ENCODE data around the gene TFR2. TPM values are rescaled to one million over a fixed set of nuclear protein-coding genes. Genes with fewer than 3 reads are reported as not detected.

TFR2 gene
- total RNA-seq, 1 experiment from 2014 or later: 6.2 TPM

GRCh38 chr7:100682228-100682741 is 40.9 kb upstream of the TFR2 start:
- Histone ChIP-seq H3K27me3 (ENCODE audit: insufficient read depth, low read depth) (no peaks in the 10 kb centered on the region), H3F3A (ENCODE audit: insufficient read depth, low read depth) (peaks cover 25% of the 10 kb centered on the region; the same call in 1 of the 2 replicates), H4K20me1 (ENCODE audit: insufficient read depth) (peaks cover 27% of the 10 kb centered on the region), H3K4me2 (no peak overlapping the region), H3K36me3 (ENCODE audit: low read depth) (peaks cover 6% of the 10 kb centered on the region; the same call in 1 of the 2 replicates), H3K4me1 (replicated peaks; ENCODE audit: insufficient read depth) (no peaks in the 10 kb centered on the region), H2AFZ (no peak overlapping the region), H3K9me3 (ENCODE audit: insufficient read depth, low read depth) (no peaks in the 10 kb centered on the region), H3K4me3 (no peak overlapping the region), H3K79me2 (ENCODE audit: low read depth) (no peaks in the 10 kb centered on the region), H3K27ac (no peak overlapping the region), H3K9me2 (ENCODE audit: insufficient read depth) (no peaks in the 10 kb centered on the region)
- no peak for DNase-seq
- TF ChIP-seq CTCF (conservative IDR thresholded peaks at IDR 0.05) (no peak), EZH2 (IDR thresholded peaks at IDR 0.05; ENCODE audit: low read depth) (no peak)
- intact Hi-C loops (cut with micrococcal nuclease; ENCODE audit: unreplicated experiment): no loop called here
- ChIA-PET CTCF (interaction anchor here (0.6 kb wide), 2 partner anchors 35 to 63 kb away, joined by 6 to 7 read pairs; no protein-coding TSS in a partner anchor), POLR2A (ENCODE audit: unreplicated experiment) (interaction anchor here (0.6 kb wide), 1 partner anchor 246 kb away, joined by 3 read pairs; no protein-coding TSS in a partner anchor)
- BruUV-seq (replicated peaks): no TSS peak

GRCh38 chr7:100681491-100682227 is 40.3 kb upstream of the TFR2 start:
- H3K79me2 ChIP-seq (ENCODE audit: low read depth): 0 out of 2 replicates have a peak, but pooled peaks cover under 1% of the 10 kb centered on the region
- DNase-seq: no peak
- peaks cover 12% of the 10 kb centered on the region; the same call in 1 of the 2 replicates for H3K36me3 ChIP-seq (ENCODE audit: low read depth)
- peaks cover 28% of the 10 kb centered on the region for H4K20me1 ChIP-seq (ENCODE audit: insufficient read depth)
- no peak for TF ChIP-seq EZH2 (IDR thresholded peaks at IDR 0.05; ENCODE audit: low read depth)
- TF ChIP-seq CTCF (conservative IDR thresholded peaks at IDR 0.05): no peak
- no peaks in the 10 kb centered on the region for H3K9me2 ChIP-seq (ENCODE audit: insufficient read depth)
- H3K27me3 ChIP-seq (ENCODE audit: insufficient read depth, low read depth): no peaks in the 10 kb centered on the region
- H3K4me1 ChIP-seq (replicated peaks; ENCODE audit: insufficient read depth): no peaks in the 10 kb centered on the region
- H2AFZ ChIP-seq: no peak overlapping the region
- no TSS peak for BruUV-seq (replicated peaks)
- H3K4me2 ChIP-seq: no peak overlapping the region
- H3K27ac ChIP-seq: no peak overlapping the region
- CTCF ChIA-PET: no interaction called here
- POLR2A ChIA-PET (ENCODE audit: unreplicated experiment): interaction anchor here (0.6 kb wide), 1 partner anchor 11 kb away, joined by 3 read pairs; no protein-coding TSS in a partner anchor
- intact Hi-C loops (cut with micrococcal nuclease; ENCODE audit: unreplicated experiment): no loop called here
- no peaks in the 10 kb centered on the region for H3K9me3 ChIP-seq (ENCODE audit: insufficient read depth, low read depth)
- no peak overlapping the region for H3K4me3 ChIP-seq
- peaks cover 25% of the 10 kb centered on the region; the same call in 1 of the 2 replicates for H3F3A ChIP-seq (ENCODE audit: insufficient read depth, low read depth)

- intact Hi-C loops (cut with micrococcal nuclease; ENCODE audit: unreplicated experiment): no loop called here
- POLR2A ChIA-PET (ENCODE audit: unreplicated experiment): interaction anchor here (0.5 to 0.7 kb wide), 2 partner anchors 69 to 119 kb away, joined by 3 to 22 read pairs; partner anchors contain the start of gene MOSPD3
- no peaks in the 10 kb centered on the region for H3K9me2 ChIP-seq (ENCODE audit: insufficient read depth)
- peaks cover 25% of the 10 kb centered on the region; the same call in 1 of the 2 replicates for H3F3A ChIP-seq (ENCODE audit: insufficient read depth, low read depth)
- H2AFZ ChIP-seq: no peak overlapping the region
- BruUV-seq (replicated peaks): no TSS peak
- peaks cover 7% of the 10 kb centered on the region for H3K79me2 ChIP-seq (ENCODE audit: low read depth)
- H3K27me3 ChIP-seq (ENCODE audit: insufficient read depth, low read depth): no peaks in the 10 kb centered on the region
- H4K20me1 ChIP-seq (ENCODE audit: insufficient read depth): peaks cover 36% of the 10 kb centered on the region
- H3K4me1 ChIP-seq (replicated peaks; ENCODE audit: insufficient read depth): no peaks in the 10 kb centered on the region; the same call in 1 of the 2 replicates
- H3K27ac ChIP-seq: no peak overlapping the region
- CTCF ChIA-PET: no interaction called here
- H3K4me2 ChIP-seq: no peak overlapping the region
- no peak for DNase-seq
- no peaks in the 10 kb centered on the region for H3K9me3 ChIP-seq (ENCODE audit: insufficient read depth, low read depth)
- no peak overlapping the region for H3K4me3 ChIP-seq
- H3K36me3 ChIP-seq (ENCODE audit: low read depth): peaks cover 13% of the 10 kb centered on the region; the same call in 1 of the 2 replicates
- TF ChIP-seq CTCF (conservative IDR thresholded peaks at IDR 0.05): no peak
- TF ChIP-seq EZH2 (IDR thresholded peaks at IDR 0.05; ENCODE audit: low read depth): no peak
Observed at GRCh38 chr7:100680576-100681271, 39.4 kb upstream of the TFR2 start.
